HL-60 (cell line): Measurements from ENCODE around the gene TMEM120B.

ENCODE experiments used
- GABPA ChIP-seq: IDR thresholded peaks from 2 replicates; pipeline ENCODE4 v1.6.1; 2012; ENCODE audit warnings: low read depth
- POLR2AphosphoS5 ChIP-seq: IDR thresholded peaks from 2 replicates; pipeline ENCODE4 v1.6.1; 2012; ENCODE audit warnings: low read depth
- SPI1 ChIP-seq: IDR thresholded peaks from 2 replicates; pipeline ENCODE4 v1.6.1; 2012; ENCODE audit warnings: low read depth, mild to moderate bottlenecking, borderline replicate concordance
- TF ChIP-seq, protein P1 (sequence below): IDR thresholded peaks from one replicate; pipeline ENCODE4 v1.5.1; 2011; ENCODE audit warnings: low read length, control low read depth, inconsistent platforms; ENCODE audit not compliant: insufficient read depth
- TF ChIP-seq, protein P2 (sequence below): IDR thresholded peaks from 2 replicates; pipeline ENCODE4 v1.6.1; 2012; ENCODE audit warnings: low read depth; ENCODE audit not compliant: insufficient replicate concordance

DNA sequence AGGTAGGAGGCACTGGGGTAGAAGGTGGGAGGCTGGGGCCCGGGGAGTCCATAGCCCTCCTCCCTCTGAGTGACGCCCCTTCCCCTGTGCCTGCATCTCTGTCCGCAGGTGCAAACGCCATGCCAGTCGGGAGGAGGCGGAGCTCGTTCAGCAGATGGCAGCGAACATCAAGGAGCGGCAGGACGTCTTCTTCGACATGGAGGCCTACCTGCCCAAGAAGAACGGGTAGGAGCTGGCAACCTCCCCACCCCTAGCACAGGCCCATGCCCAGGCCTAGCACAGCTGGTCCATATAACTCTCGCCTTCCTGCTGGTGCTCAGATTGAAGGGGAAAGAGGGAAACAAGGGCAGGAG lies 35.6 kb downstream of the TMEM120B start:
- TF ChIP-seq, protein P1, sequence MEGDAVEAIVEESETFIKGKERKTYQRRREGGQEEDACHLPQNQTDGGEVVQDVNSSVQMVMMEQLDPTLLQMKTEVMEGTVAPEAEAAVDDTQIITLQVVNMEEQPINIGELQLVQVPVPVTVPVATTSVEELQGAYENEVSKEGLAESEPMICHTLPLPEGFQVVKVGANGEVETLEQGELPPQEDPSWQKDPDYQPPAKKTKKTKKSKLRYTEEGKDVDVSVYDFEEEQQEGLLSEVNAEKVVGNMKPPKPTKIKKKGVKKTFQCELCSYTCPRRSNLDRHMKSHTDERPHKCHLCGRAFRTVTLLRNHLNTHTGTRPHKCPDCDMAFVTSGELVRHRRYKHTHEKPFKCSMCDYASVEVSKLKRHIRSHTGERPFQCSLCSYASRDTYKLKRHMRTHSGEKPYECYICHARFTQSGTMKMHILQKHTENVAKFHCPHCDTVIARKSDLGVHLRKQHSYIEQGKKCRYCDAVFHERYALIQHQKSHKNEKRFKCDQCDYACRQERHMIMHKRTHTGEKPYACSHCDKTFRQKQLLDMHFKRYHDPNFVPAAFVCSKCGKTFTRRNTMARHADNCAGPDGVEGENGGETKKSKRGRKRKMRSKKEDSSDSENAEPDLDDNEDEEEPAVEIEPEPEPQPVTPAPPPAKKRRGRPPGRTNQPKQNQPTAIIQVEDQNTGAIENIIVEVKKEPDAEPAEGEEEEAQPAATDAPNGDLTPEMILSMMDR = no peak
- no peak for TF ChIP-seq POLR2AphosphoS5
- no peak for TF ChIP-seq GABPA
- TF ChIP-seq SPI1 = no peak
- TF ChIP-seq, protein P2, sequence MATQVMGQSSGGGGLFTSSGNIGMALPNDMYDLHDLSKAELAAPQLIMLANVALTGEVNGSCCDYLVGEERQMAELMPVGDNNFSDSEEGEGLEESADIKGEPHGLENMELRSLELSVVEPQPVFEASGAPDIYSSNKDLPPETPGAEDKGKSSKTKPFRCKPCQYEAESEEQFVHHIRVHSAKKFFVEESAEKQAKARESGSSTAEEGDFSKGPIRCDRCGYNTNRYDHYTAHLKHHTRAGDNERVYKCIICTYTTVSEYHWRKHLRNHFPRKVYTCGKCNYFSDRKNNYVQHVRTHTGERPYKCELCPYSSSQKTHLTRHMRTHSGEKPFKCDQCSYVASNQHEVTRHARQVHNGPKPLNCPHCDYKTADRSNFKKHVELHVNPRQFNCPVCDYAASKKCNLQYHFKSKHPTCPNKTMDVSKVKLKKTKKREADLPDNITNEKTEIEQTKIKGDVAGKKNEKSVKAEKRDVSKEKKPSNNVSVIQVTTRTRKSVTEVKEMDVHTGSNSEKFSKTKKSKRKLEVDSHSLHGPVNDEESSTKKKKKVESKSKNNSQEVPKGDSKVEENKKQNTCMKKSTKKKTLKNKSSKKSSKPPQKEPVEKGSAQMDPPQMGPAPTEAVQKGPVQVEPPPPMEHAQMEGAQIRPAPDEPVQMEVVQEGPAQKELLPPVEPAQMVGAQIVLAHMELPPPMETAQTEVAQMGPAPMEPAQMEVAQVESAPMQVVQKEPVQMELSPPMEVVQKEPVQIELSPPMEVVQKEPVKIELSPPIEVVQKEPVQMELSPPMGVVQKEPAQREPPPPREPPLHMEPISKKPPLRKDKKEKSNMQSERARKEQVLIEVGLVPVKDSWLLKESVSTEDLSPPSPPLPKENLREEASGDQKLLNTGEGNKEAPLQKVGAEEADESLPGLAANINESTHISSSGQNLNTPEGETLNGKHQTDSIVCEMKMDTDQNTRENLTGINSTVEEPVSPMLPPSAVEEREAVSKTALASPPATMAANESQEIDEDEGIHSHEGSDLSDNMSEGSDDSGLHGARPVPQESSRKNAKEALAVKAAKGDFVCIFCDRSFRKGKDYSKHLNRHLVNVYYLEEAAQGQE = no peak
